ENCODE results near the gene CNOT6L. TPM values are rescaled to one million over a fixed set of nuclear protein-coding genes. Genes with fewer than 3 reads are reported as not detected.

CNOT6L gene
- polyA plus RNA-seq, 1 of the 3 experiments (the other 2 are of a cell fraction): 2.8 TPM

DNA sequence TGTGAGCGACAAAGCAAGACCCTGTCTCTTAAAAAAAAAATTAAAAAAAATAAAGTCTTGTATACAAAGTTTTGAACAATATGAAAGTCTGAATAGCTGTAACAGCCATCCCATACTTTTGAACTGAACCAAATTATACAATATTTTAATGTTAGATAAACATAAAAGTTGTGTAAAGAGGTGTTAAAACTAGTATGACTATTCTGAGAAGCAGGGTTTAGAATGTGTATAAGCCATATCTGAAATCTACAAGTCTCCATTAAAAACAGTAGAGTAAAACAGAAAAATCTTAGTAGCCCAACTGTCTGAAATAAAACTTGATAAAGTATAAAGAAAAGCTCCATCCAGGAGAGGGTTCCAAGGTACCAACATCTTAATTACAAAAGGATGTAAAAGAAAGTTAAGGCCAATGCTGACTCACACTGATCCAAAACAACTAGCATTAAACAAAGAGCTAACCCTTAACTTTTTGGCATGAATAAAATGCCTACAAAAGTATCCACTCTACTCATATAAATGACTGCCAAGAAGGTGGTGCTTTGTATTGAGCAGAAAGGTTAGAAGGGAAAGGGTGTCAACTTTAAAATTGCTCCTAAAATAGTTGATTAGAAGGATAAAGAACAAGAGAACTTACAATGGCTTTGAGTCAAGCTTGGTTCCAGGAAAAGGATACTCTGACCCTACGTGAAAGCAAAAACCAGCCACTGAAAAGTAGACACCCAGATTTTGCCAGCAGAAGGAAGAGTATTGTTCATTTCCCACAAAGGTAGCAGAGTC lies 18.5 kb downstream of the CNOT6L start:
- WGBS (ENCODE audit: low lambda C conversion rate): 97% methylated on average over 2 of the region's 2 CpGs
- Histone ChIP-seq H3K9me3 (no peaks in the 10 kb centered on the region), H3K9ac (no peak overlapping the region), H3K36me3 (replicated peaks in 1 of 2; ENCODE audit: control insufficient read depth in 1 of 2, insufficient read depth in 2 of 2, low read length in 1 of 2) (no peaks in the 10 kb centered on the region), H4K20me1 (ENCODE audit: insufficient read depth) (no peaks in the 10 kb centered on the region), H3K4me2 (no peak overlapping the region), H3K27me3 (ENCODE audit: insufficient read depth) (no peaks in the 10 kb centered on the region), H3F3A (replicated peaks; ENCODE audit: insufficient read depth) (no peaks in the 10 kb centered on the region), H3K79me2 (ENCODE audit: insufficient read depth) (peaks cover 60% of the 10 kb centered on the region), H2AFZ (ENCODE audit: low read depth) (no peak overlapping the region), H3K4me3 (ENCODE audit: low read depth in 2 of 2, low read length in 1 of 2) (no peak overlapping the region), H3K27ac (ENCODE audit: low read depth in 2 of 2, low read length in 1 of 2) (no peak overlapping the region), H3K9me2 (no peaks in the 10 kb centered on the region), H3K4me1 (ENCODE audit: control insufficient read depth in 1 of 2, insufficient read depth in 2 of 2, low read depth in 1 of 2, low read length in 1 of 2) (peaks cover 0 to 8% of the 10 kb centered on the region in 2 experiments; a peak in 1 of 4 replicates)
- no peak for DNase-seq
- ChIA-PET POLR2A (no interaction called here), CTCF (interaction anchor here (0.9 to 1.4 kb wide), 4 partner anchors 8 to 106 kb away, joined by 3 to 5 read pairs (median 4); no protein-coding TSS in a partner anchor)
- TF ChIP-seq, protein P1, sequence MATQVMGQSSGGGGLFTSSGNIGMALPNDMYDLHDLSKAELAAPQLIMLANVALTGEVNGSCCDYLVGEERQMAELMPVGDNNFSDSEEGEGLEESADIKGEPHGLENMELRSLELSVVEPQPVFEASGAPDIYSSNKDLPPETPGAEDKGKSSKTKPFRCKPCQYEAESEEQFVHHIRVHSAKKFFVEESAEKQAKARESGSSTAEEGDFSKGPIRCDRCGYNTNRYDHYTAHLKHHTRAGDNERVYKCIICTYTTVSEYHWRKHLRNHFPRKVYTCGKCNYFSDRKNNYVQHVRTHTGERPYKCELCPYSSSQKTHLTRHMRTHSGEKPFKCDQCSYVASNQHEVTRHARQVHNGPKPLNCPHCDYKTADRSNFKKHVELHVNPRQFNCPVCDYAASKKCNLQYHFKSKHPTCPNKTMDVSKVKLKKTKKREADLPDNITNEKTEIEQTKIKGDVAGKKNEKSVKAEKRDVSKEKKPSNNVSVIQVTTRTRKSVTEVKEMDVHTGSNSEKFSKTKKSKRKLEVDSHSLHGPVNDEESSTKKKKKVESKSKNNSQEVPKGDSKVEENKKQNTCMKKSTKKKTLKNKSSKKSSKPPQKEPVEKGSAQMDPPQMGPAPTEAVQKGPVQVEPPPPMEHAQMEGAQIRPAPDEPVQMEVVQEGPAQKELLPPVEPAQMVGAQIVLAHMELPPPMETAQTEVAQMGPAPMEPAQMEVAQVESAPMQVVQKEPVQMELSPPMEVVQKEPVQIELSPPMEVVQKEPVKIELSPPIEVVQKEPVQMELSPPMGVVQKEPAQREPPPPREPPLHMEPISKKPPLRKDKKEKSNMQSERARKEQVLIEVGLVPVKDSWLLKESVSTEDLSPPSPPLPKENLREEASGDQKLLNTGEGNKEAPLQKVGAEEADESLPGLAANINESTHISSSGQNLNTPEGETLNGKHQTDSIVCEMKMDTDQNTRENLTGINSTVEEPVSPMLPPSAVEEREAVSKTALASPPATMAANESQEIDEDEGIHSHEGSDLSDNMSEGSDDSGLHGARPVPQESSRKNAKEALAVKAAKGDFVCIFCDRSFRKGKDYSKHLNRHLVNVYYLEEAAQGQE (IDR thresholded peaks at IDR 0.05; ENCODE audit: low read depth, low read length): no peak
- TF ChIP-seq ELF1 (IDR thresholded peaks at IDR 0.05) (no peak), FOXJ3 (CRISPR knock-in tag; IDR thresholded peaks at IDR 0.05) (no peak), MEF2A (IDR thresholded peaks at IDR 0.05; ENCODE audit: borderline replicate concordance, low read depth) (no peak), RFX5 (IDR thresholded peaks at IDR 0.05; ENCODE audit: low read length) (no peak), SMC3 (IDR thresholded peaks at IDR 0.05; ENCODE audit: low read depth, low read length) (no peak)

DNA sequence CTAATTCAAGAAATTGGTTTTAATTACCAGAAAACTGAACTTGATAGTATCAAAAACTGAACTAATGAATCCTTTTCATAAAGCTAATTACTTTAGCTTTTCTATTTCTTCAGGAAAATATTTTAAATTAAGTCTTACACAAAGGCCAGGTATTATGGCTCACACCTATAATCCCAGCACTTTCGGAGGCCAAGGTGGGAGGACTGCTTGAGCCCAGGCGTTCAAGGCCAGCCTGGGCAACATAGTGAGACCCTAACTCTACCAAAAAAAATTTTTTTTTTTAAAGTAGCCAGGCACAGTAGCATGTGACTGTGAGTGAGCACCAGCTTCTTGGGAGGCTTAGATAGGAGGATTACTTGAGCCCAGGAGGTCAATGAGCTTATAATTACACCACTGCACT lies 19.1 kb downstream of the CNOT6L start:
- Histone ChIP-seq H2AFZ (ENCODE audit: low read depth) (no peak overlapping the region), H3K27me3 (ENCODE audit: insufficient read depth) (no peaks in the 10 kb centered on the region), H3K27ac (ENCODE audit: low read depth in 2 of 2, low read length in 1 of 2) (no peak overlapping the region), H3F3A (replicated peaks; ENCODE audit: insufficient read depth) (no peaks in the 10 kb centered on the region), H3K4me3 (ENCODE audit: low read depth in 2 of 2, low read length in 1 of 2) (no peak overlapping the region), H3K9me2 (no peaks in the 10 kb centered on the region), H3K9me3 (no peaks in the 10 kb centered on the region), H3K9ac (no peak overlapping the region), H3K4me1 (ENCODE audit: control insufficient read depth in 1 of 2, insufficient read depth in 2 of 2, low read depth in 1 of 2, low read length in 1 of 2) (peaks cover 0 to 8% of the 10 kb centered on the region in 2 experiments; a peak in 1 of 4 replicates), H3K79me2 (ENCODE audit: insufficient read depth) (peaks cover 61% of the 10 kb centered on the region), H3K36me3 (replicated peaks in 1 of 2; ENCODE audit: control insufficient read depth in 1 of 2, insufficient read depth in 2 of 2, low read length in 1 of 2) (no peaks in the 10 kb centered on the region), H4K20me1 (ENCODE audit: insufficient read depth) (no peaks in the 10 kb centered on the region), H3K4me2 (no peak overlapping the region)
- no peak for DNase-seq
- POLR2A ChIA-PET: no interaction called here
- WGBS (ENCODE audit: low lambda C conversion rate): 98% methylated on average over 2 of the region's 2 CpGs
- TF ChIP-seq GABPA (IDR thresholded peaks at IDR 0.05; ENCODE audit: low read depth) (no peak), NFIC (IDR thresholded peaks at IDR 0.05; ENCODE audit: borderline replicate concordance) (no peak), RAD21 (IDR thresholded peaks at IDR 0.05; ENCODE audit: low read length) (no peak), MXI1 (IDR thresholded peaks at IDR 0.05; ENCODE audit: low read depth, low read length) (no peak), GATA2 (CRISPR knock-in tag; IDR thresholded peaks at IDR 0.05) (no peak), FOXJ3 (CRISPR knock-in tag; IDR thresholded peaks at IDR 0.05) (no peak), RCOR1 (IDR thresholded peaks at IDR 0.05; ENCODE audit: low read length) (no peak), EP300 (IDR thresholded peaks at IDR 0.05; ENCODE audit: borderline replicate concordance in 1 of 2, low read depth in 1 of 2, low read length in 1 of 2) (no peak), TCF12 (IDR thresholded peaks at IDR 0.05) (no peak), MEF2A (IDR thresholded peaks at IDR 0.05; ENCODE audit: borderline replicate concordance, low read depth) (no peak), JUND (IDR thresholded peaks at IDR 0.05) (no peak)
- TF ChIP-seq, protein P2, sequence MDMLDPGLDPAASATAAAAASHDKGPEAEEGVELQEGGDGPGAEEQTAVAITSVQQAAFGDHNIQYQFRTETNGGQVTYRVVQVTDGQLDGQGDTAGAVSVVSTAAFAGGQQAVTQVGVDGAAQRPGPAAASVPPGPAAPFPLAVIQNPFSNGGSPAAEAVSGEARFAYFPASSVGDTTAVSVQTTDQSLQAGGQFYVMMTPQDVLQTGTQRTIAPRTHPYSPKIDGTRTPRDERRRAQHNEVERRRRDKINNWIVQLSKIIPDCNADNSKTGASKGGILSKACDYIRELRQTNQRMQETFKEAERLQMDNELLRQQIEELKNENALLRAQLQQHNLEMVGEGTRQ (IDR thresholded peaks at IDR 0.05; ENCODE audit: borderline replicate concordance, low read depth, low read length): no peak
- TF ChIP-seq, protein P3, sequence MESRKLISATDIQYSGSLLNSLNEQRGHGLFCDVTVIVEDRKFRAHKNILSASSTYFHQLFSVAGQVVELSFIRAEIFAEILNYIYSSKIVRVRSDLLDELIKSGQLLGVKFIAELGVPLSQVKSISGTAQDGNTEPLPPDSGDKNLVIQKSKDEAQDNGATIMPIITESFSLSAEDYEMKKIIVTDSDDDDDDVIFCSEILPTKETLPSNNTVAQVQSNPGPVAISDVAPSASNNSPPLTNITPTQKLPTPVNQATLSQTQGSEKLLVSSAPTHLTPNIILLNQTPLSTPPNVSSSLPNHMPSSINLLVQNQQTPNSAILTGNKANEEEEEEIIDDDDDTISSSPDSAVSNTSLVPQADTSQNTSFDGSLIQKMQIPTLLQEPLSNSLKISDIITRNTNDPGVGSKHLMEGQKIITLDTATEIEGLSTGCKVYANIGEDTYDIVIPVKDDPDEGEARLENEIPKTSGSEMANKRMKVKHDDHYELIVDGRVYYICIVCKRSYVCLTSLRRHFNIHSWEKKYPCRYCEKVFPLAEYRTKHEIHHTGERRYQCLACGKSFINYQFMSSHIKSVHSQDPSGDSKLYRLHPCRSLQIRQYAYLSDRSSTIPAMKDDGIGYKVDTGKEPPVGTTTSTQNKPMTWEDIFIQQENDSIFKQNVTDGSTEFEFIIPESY (IDR thresholded peaks at IDR 0.05; ENCODE audit: borderline replicate concordance, low read depth): no peak
- TF ChIP-seq, protein P4, sequence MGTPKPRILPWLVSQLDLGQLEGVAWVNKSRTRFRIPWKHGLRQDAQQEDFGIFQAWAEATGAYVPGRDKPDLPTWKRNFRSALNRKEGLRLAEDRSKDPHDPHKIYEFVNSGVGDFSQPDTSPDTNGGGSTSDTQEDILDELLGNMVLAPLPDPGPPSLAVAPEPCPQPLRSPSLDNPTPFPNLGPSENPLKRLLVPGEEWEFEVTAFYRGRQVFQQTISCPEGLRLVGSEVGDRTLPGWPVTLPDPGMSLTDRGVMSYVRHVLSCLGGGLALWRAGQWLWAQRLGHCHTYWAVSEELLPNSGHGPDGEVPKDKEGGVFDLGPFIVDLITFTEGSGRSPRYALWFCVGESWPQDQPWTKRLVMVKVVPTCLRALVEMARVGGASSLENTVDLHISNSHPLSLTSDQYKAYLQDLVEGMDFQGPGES (IDR thresholded peaks at IDR 0.05; ENCODE audit: low read depth, low read length): no peak
- CTCF ChIA-PET: interaction anchor here (0.9 to 1.4 kb wide), 4 partner anchors 9 to 105 kb away, joined by 3 to 5 read pairs (median 4); no protein-coding TSS in a partner anchor
